Fibroblast of mammary gland (primary cell): ENCODE data around the gene PARD3B.

Experiments
- DNase-seq: peaks from one replicate; pipeline ENCODE4 v3.0.0-alpha.2; 2010; ENCODE audit warnings: low read depth
- H3K4me3 ChIP-seq: 2 replicates; pipeline ENCODE4 v1.5.1; 2011; ENCODE audit warnings: low read depth, mild to moderate bottlenecking, low read length, moderate library complexity; ENCODE audit not compliant: control insufficient read depth
- CTCF ChIP-seq: conservative IDR thresholded peaks from 2 replicates; pipeline ENCODE4 v1.5.1; 2011; ENCODE audit warnings: low read depth, low read length, inconsistent platforms; ENCODE audit not compliant: control insufficient read depth, insufficient read depth

Gene PARD3B

DNA sequence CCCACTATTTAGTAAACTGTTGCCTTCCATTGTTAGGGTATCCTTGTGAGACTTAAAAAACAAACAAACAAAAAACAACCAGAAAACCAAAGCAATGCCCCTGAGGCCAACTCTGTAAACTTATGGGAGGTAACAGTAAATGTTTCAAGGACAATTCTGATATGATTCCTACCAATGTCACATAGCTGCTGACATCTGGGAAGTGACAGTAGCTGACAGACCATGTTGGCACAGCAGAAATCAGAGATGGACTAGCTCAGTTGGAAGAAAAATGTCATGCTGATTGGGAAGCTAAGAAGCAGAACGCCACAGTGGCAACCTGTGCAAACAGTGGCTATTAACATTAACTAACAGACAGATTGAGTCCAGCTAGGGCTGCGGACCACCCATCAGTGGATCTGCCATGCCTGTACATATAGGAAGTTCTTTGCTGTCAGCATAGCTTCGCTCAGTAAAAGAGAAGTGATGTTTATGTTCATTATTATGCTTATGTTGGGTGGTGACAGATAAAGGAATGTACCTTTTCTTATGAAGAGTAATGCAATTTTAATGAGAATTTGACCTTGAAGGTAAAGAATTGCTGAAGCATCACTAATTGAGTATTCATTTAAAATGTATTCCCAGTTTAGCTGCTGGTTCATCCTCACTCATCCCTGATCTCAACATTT lies 180.6 kb downstream of the PARD3B start:
- no peak overlapping the region for H3K4me3 ChIP-seq
- no peak for DNase-seq
- no peak for TF ChIP-seq CTCF

GRCh38 chr2:204726831-204727230 lies 181.6 kb downstream of the PARD3B start:
- H3K4me3 ChIP-seq: no peak overlapping the region
- no peak for DNase-seq
- no peak for TF ChIP-seq CTCF

DNA sequence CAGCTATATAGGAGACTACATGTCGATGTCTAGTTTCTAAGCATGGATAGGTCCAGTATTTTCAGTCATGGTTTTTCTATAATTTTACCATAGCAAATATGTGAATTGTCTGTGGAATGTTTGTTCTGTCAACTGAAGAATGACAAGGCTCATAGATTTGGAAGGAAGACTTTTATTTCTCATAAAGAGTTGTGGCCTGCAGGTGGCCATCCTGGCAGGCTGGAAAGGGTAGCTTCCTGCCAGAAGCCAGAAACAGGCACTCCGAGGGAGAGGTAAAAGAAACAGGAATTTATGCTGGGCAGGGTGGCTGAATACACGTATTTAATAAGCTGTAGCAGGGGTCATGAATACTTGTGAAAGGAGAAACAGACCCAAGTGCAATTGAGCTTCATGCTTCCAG lies 182.1 kb downstream of the PARD3B start:
- no peak for DNase-seq
- TF ChIP-seq CTCF: no peak

DNA sequence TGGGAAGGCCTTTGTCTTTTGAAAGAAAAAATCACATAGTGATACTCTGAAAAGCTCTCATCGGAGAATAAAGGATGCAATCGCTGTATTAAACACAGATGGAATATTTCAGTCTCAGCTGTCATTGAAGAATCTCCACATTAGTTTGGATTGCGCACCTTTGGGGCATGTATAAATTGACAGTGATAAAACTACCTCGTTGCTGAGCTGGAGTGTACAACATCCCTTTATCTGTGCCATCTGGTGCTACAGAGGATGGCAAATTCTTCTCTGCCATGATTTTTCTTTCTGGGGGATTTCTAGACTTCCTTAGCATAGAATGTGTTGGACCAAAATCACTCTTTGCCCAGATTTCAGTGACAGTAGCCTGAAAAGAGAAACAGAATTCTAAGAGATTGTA lies 185.3 kb downstream of the PARD3B start:
- DNase-seq: no peak
- no peak overlapping the region for H3K4me3 ChIP-seq
- TF ChIP-seq CTCF: no peak

More for the DNA sequence above, 182.1 kb downstream of the PARD3B start:
- H3K4me3 ChIP-seq: no peak overlapping the region

GRCh38 chr2:204732019-204732418 lies 186.7 kb downstream of the PARD3B start:
- DNase-seq: no peak
- no peak overlapping the region for H3K4me3 ChIP-seq
- no peak for TF ChIP-seq CTCF

DNA sequence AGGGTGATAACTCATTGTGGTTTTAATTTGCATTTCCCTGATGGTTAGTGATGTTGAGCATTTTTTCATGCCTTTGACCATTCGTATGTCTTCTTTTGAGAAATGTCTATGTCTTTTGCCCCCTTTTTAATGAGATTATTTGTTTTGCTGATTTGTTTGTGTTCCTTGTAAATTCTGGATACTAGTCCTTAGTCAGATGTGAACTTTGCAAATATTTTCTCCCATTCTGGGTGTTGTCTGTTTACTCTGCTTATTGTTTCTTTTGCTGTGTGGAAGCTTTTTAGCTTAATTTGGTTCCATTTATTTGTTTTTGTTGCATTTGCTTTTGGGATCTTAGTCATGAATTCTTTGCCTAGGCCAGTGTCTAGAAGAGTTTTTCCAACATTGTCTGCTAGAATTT lies 192.0 kb downstream of the PARD3B start:
- no peak for DNase-seq
- TF ChIP-seq CTCF: no peak
- H3K4me3 ChIP-seq: no peak overlapping the region

DNA sequence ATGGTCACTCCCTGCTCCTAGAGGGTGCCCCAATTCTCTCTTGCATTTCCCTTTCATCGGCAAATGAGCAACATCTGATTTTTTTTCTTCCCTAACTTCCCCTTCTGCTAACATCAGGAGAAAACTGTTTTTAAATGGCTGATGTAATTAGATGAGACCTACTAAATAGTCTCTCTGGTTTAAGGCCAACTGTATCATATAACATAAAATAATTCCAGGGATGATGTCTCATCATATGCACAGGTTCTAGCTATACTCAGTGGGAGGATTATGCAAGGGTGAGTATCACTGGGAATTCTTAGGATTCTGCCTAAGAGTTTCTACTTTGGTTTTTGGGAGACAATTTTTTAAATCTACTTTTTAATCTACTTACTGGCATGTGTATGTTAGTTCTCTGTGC lies 193.4 kb downstream of the PARD3B start:
- peak; percentile 38 for DNase-seq
- no peak overlapping the region for H3K4me3 ChIP-seq
- TF ChIP-seq CTCF: no peak
